Fibroblast of pulmonary artery (primary cell): ENCODE measurements around the gene RMI1.

ENCODE experiments used
- DNase-seq: peaks from one replicate; pipeline ENCODE4 v3.0.0-alpha.2; 2010; ENCODE audit warnings: low read depth
- H3K4me3 ChIP-seq: replicated peaks from 2 replicates; pipeline ENCODE4 v1.5.1; 2011; ENCODE audit warnings: low read depth, mild to moderate bottlenecking, control low read depth, low read length, moderate library complexity
- TF ChIP-seq, protein P1 (sequence below): IDR thresholded peaks from 2 replicates; pipeline ENCODE4 v1.5.1; 2011; ENCODE audit warnings: mild to moderate bottlenecking, control low read depth, low read length, inconsistent platforms; ENCODE audit errors: missing control alignments

RMI1 gene

DNA sequence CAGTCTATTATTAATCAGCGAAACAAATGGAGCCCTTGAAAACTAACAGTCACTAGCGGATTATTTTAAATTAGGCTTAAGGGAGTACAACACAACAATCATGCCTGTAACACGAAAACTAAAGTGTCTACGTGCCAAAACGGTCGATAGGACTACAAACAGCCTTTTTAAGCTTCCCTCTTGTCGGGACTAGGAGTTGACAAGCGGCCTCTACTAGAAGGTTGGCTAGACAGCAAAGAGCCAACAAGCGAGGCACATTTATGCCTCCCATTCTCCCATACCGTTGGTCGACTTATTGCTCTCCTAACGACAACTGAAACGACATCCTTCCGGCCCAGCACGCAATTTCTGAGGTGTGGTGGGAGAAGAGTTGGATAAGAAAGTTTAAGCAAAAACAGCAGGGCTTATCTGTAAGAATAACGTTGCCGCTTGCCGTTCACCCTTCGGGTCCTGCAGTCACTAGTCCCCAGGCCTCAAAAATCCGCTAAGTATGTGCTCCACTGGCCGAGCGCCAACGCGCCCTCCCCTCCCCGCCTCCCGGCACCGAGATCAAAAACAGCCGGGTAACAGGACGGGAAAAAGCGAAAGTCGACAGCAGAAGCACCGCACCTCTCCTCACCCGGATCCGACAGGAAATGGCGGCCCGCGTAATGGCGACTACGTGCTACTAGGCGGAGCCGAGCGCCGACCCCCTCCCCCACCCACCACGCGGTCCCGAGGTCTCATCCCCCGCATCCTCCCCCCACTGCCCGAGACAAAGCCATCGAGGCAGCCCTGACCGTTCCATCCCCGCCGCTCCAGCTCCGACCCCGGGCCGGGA, 1.4 kb upstream of the RMI1 start:
- peak overlapping the region; percentile 75 for H3K4me3 ChIP-seq
- peak; percentile 85 for DNase-seq
- TF ChIP-seq, protein P1, sequence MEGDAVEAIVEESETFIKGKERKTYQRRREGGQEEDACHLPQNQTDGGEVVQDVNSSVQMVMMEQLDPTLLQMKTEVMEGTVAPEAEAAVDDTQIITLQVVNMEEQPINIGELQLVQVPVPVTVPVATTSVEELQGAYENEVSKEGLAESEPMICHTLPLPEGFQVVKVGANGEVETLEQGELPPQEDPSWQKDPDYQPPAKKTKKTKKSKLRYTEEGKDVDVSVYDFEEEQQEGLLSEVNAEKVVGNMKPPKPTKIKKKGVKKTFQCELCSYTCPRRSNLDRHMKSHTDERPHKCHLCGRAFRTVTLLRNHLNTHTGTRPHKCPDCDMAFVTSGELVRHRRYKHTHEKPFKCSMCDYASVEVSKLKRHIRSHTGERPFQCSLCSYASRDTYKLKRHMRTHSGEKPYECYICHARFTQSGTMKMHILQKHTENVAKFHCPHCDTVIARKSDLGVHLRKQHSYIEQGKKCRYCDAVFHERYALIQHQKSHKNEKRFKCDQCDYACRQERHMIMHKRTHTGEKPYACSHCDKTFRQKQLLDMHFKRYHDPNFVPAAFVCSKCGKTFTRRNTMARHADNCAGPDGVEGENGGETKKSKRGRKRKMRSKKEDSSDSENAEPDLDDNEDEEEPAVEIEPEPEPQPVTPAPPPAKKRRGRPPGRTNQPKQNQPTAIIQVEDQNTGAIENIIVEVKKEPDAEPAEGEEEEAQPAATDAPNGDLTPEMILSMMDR, result no peak

DNA sequence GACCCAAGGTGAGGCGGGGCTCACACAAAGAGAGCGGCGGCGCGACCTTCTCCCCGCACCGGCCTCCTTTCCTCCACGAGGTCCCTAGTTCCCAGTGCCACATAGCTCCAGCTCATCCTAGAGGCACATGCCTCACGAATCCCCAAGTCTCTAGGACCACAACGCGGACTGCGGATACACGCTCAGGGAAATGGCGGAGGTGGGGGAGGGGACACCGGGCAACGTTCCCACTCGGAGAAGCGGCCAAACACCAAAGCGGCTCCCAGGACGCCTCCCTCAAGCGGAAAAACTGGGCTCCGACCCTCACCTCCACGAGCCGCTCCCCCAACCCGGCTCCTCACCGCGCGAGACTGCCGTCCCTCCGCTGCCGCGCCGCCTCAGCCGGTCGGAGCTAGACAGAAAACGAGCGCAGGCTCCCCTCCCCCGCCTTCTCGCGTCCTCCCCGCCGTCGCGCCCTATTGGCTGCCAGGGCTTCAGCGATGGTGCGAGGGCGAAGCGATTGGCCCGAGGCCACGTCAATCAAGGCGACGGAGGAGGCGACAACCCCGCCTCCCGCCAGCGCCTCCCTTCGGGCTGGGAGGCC, 702 bp upstream of the RMI1 start, which contains the start of gene HNRNPK:
Gene HNRNPK, minus strand, starts transcription at position 404 of the 583 bp plus-strand sequence. CDS start 1,963 bp downstream, outside the sequence.
- DNase-seq, result peak; percentile 99
- peak within 1 kb of the TSS; percentile 75 for H3K4me3 ChIP-seq
- TF ChIP-seq, protein P1, result no peak

DNA sequence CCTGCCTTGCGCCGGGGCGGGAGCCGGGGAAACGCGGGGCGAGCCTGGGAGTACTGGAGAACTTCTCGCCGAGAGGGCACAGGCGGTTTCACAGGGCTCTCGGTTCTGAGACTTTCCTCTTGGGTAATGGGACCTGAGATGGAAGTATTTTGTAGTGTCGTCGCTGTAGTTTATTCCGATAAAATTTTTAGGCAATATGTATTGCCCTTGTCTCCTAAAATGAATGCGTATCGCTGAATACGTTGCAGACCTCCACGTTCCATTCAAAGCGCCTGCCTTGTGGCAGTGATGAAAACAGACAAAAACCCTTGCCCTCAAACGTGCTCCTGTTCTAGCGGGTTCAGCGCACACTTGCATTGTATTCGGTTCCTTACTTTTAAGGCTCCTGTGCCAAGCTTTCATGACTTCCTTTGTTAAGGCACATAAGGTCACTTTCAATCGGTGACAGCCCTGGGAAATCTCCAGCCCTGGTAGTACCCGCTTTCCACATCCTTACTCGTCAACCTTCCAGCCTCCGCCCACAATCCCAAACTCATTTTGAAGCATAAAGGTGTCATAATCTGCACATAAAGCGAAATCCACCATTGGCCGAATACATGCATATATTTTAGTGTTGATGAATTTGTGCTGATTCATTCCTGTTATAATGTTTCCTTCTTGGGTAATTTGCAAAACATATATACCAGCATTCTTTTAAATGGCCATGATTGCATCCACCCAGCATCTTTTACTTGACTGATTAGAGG, 694 bp downstream of the RMI1 start:
- TF ChIP-seq, protein P1, result no peak
- DNase-seq, result peak; percentile 46
- H3K4me3 ChIP-seq, result peak overlapping the region; percentile 75

DNA sequence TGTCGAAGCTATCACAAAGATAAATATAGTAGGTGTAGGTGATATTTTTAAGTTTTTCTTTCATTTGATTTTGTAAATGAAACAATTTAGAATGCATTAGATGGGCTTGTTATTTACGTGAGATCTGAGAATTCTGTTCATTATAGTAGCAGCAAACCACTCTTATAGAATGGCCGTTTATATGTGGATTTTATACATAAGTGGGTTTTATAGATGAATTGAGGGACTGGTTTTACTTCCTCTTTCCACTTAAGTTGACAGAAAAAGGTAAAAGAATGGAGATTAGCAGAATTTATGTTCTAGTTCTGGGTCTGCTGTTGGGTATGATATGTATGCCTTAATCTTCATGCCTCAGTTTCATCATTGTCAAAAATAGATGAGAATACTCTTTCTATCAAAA, 5.6 kb downstream of the RMI1 start:
- DNase-seq, result no peak
- TF ChIP-seq, protein P1, result no peak
- H3K4me3 ChIP-seq, result no peak overlapping the region

DNA sequence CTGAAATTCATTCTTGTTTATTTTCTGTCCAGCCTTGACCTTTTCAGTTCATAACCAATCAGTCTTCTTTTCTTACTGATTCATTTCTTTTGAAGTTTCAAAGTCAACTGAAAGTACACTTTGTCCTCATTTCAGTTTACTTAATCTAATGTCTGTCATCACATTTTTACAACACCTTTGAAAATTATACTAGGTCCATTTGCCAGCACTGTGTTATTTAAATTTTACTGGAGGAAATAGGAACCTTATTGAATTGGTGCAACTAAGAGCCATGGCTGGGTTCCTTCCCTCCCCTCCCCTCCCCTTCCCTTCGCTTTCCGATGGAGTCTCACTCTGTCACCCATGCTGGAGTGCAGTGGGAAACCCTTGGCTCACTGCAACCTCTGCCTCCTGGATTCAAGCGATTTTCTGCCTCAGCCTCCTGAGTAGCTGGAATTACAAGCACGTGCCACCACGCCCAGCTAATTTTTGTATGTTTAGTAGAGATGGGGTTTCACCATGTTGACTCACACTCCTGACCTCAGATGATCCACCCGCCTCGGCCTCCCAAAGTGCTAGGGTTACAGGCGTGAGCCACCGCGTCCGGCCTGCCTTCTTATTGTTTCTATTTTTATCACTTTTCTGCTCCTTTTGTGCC, 6.3 kb downstream of the RMI1 start:
- no peak overlapping the region for H3K4me3 ChIP-seq
- no peak for DNase-seq
- TF ChIP-seq, protein P1, result no peak

DNA sequence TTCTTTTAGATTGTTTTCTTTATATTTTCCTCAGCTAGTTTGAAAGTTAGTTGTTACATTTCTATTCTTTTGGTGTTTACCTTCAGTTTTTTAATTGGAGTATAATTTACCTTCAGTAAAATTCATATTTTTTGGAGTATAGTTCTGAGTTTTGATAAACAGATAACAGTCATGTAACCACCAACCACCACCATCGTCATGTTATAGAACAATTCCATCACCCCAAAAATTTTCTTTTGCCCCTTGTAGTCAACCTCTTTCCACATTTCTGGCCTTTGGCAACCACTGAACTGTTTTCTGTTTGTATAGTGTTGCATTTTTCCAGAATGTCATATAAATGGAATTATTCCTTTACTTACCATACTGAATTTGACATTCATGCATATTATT, 6.8 kb downstream of the RMI1 start:
- no peak overlapping the region for H3K4me3 ChIP-seq
- TF ChIP-seq, protein P1, result no peak
- no peak for DNase-seq
